ENCODE measurements around the gene GALR2.

GALR2 gene

GRCh38 chr17:76119409-76120371, 45.1 kb downstream of the GALR2 start:
- TF ChIP-seq CTCF (IDR thresholded peaks at IDR 0.05; ENCODE audit: insufficient read depth, low read depth, low read length, missing control alignments) = no peak
- H3K4me3 ChIP-seq (ENCODE audit: low read length) = no peak overlapping the region
- no peak for DNase-seq (ENCODE audit: low read depth)

GRCh38 chr17:76120658-76121008, 46.1 kb downstream of the GALR2 start:
- no peak overlapping the region for H3K4me3 ChIP-seq (ENCODE audit: low read length)
- no peak for DNase-seq (ENCODE audit: low read depth)
- no peak for TF ChIP-seq CTCF (IDR thresholded peaks at IDR 0.05; ENCODE audit: insufficient read depth, low read depth, low read length, missing control alignments)

- DNase-seq (ENCODE audit: low read depth) = no peak
- H3K4me3 ChIP-seq (ENCODE audit: low read length) = peak overlapping the region; percentile 21
- TF ChIP-seq CTCF (IDR thresholded peaks at IDR 0.05; ENCODE audit: insufficient read depth, low read depth, low read length, missing control alignments) = no peak
These were observed 47.4 kb downstream of the GALR2 start for GRCh38 chr17:76121932-76122430.

- DNase-seq (ENCODE audit: low read depth) = no peak
- H3K4me3 ChIP-seq (ENCODE audit: low read length) = no peak overlapping the region
- no peak for TF ChIP-seq CTCF (IDR thresholded peaks at IDR 0.05; ENCODE audit: insufficient read depth, low read depth, low read length, missing control alignments)
These were observed 48.0 kb downstream of the GALR2 start for GRCh38 chr17:76122431-76123190.

GRCh38 chr17:76123191-76123499, 48.6 kb downstream of the GALR2 start:
- no peak for TF ChIP-seq CTCF (IDR thresholded peaks at IDR 0.05; ENCODE audit: insufficient read depth, low read depth, low read length, missing control alignments)
- H3K4me3 ChIP-seq (ENCODE audit: low read length) = no peak overlapping the region

GRCh38 chr17:76123749-76124581, 49.4 kb downstream of the GALR2 start:
- no peak for DNase-seq (ENCODE audit: low read depth)
- no peak overlapping the region for H3K4me3 ChIP-seq (ENCODE audit: low read length)
- no peak for TF ChIP-seq CTCF (IDR thresholded peaks at IDR 0.05; ENCODE audit: insufficient read depth, low read depth, low read length, missing control alignments)

More at GRCh38 chr17:76123191-76123499, 48.6 kb downstream of the GALR2 start:
- no peak for DNase-seq (ENCODE audit: low read depth)
